ENCODE data around the gene NOTCH3.

NOTCH3 gene

GRCh38 chr19:15235781-15236180 is 35.0 kb upstream of the NOTCH3 start:
- no peak for DNase-seq (ENCODE audit: low read depth)

DNA sequence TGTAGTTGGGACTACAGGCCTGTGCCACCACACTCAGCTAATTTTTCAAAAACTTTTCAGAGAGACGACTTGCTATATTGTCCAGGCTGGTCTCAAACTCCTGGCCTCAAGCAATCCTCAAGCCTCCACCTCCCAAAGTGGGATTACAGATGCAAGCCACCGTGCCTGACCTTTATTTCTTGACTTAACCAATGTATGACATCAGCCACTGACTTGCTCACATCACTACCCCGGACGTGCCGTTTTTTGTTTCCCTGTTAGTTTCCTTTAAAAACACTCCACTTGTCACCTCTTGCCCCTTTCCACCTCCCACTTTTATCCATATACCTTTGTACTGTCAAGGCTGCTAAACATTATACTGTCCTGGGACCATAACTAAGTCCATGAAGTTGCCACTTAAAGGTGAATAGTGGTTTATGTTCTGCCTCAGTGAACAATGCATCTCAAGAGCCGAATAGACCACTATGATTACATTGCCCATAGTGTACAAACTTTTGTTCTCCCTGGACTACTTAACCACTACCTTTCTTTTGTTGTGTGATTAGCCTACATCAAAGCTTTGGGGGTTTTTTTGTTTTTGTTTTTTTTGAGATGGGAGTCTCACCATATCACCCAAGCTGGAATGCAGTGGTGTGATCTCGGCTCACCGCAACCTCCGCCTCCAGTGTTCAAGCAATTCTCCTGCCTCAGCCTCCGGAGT is 33.8 kb upstream of the NOTCH3 start:
- DNase-seq (ENCODE audit: low read depth), result no peak

DNA sequence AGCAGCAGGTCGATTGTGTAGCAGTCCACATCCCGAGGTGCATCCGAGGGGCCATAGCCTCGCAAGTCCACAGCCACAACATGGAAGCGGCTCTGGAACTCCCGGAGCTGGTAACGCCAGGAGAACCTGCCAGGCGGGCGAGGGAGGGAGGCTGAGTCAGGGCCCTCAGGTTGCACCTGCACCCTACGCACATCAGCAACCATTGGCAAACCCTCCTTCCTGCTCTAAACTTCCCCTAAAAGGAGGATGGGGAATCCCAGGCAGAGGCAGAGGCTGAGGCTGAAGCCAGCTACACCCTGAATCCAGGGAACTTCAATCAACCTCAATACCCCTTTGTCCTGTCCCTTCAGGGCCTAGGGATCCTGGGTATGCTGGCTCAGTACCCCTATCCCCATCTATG is 30.5 kb upstream of the NOTCH3 start:
- no peak for DNase-seq (ENCODE audit: low read depth)

GRCh38 chr19:15227261-15227660 is 26.5 kb upstream of the NOTCH3 start:
- DNase-seq (ENCODE audit: low read depth), result no peak

GRCh38 chr19:15225760-15226159 is 25.0 kb upstream of the NOTCH3 start:
- DNase-seq (ENCODE audit: low read depth), result no peak

DNA sequence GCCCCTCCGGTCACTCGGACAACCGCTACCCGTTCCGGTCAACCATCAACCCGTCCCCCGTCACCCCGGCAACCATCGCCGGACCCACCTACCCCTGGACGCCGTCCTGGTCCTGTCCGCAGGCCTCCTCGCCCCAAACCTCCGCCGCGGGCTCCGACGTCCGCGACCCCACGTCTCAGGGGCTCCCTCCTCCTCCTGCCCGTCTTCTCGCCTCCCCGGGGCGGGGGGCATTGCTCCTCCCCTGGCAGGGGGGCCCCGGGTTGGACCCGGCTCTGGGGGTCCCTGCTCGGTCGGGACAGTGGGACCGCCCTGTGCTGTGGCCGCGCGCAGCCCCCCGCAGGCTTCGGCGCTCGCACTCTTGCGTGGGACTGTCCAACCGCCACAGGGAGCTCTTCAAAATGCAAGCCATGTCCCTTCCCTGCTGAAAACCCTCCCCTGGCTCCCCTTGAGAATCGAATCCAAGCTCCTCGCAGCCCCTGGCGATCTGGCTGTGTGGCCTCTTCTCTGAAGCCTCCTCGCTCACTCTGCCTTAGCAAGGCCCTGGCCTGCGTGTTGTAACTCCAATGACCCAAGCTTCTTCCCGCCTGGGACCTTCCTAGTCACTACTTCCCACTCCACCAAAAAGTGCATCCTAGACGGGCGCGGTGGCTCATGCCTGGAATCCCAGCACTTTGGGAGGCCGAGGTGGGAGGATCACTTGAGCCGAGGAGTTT is 23.0 kb upstream of the NOTCH3 start:
- DNase-seq (ENCODE audit: low read depth), result no peak

DNA sequence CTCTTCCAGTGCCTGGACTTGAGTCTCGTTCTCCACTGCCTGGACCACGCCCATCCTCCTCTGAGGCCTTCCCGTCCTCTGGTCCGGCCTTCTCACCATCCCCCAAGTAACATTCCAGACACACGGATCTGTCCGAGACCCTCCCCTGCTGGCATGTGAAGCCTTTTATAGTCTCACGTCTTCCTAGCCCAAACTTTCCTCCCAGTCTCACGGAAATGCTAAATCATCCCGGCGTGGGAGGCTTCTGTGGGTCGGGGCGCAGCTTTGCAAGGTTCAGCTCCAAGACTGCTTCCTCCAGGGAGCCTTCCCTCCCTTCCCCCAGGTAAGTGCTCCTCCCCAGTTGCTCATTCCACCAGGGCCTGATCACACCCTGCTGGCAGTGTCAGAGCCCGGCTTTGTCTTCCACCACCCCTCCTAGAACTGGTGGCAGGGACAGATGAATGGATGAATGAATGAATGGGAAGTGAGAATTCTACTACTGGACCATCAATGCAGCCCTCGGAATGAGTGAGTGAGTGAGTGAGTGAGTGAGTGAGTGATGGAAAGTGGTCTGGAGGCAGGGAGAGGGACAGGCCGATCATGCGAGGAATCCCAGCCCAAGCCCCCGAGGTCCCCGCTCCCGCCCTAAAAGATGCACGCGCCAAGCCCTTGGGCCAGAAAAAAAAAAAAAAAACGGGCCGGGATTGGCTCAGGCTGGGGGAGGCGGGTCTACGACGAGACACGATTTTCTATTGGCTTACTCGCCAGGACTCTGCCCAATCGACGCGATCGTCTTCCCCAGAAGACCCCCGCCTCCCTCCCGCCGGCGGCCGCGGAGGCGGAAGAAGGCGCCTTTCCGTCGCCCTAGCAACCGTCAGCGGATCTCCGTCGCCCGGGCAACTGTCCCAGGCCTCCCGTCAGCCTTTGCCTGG is 22.2 kb upstream of the NOTCH3 start:
- peak; percentile 81 for DNase-seq (ENCODE audit: low read depth)

DNA sequence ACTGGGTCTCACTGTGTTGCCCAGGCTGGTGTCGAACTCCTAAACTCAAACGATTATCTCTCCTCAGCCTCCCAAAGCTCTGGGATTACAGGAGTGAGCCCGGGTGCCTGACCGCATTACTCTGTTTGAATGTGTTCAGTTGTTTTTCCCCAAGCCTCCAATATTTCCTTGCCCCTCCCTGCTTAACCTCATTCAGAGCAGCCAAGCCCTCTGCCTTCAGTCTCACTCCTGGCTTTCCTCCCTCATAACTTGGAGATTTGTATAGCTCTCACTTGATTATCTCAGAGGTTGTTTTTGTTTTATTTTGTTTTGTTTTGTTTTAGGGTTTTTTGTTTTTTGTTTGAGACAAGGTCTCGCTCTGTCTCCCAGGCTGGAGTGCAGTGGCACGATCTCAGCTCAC is 20.0 kb upstream of the NOTCH3 start:
- no peak for DNase-seq (ENCODE audit: low read depth)

GRCh38 chr19:15218501-15218900 is 17.7 kb upstream of the NOTCH3 start:
- DNase-seq (ENCODE audit: low read depth), result no peak

DNA sequence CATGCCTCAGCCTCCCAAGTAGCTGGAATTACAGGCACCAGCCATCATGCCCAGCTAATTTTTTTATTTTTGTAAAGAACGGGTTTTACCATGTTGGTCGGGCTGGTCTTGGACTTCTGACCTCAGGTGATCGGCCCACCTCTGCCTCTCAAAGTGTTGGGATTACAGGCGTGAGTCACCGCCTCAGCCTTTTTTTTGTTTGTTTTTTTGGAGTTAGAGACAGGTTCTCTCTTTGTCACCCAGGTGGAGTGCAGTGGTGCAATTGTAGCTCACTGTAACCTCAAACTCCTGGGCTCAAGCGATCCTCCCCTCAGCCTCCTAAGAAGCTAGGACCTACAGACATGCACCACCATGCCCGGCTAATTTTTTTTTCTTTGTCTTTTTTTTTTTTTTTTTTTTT is 15.6 kb upstream of the NOTCH3 start:
- no peak for DNase-seq (ENCODE audit: low read depth)

DNA sequence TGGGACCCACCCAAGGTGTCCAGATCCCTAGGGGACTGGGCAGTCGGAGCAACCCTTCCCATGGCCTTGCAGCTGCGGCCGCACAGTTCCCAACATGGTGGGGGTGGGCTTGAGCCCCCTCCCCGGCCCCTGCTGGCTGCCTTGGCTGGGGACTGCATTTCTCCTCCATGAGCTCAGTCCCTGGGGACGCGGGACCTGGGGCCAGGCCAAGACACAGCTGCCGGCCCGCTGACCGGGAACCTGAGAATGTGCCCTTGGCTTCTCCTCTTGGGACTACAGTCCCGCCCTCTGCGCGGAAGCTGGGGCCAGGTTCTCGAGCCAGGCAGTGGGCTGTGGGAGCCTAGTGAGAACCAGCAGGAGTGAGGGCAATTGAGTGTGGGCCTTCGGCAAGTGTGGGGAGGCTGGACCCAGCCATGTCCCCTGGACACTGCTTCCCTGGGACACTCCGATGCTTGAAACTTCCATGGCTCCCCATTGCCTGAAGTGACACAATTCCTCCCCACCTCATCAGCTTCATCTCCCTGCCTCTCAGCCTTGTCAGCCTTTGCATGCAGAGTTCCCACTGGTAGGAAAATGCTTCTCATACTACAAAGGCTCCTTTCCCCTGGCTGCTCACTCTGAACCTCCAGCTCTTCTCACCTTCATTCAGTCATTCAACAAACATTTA is 13.1 kb upstream of the NOTCH3 start:
- no peak for DNase-seq (ENCODE audit: low read depth)

DNA sequence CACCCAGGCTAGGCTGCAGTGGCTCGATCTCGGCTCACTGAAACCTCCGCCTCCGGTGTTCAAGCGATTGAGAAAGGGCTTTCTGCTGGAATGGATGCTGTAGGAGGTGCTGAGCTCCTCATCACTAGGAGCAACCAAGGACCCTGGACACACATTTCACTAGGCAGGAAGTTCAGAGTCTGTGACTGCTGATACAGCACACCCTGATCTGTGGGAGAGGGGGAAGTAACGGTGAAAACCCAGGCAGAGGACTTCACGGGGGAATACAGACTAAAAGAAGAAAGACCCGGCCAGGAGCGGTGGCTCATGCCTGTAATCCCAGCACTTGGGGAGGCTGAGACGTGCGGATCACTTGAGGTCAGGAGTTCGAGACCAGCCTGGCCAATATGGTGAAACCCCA is 11.9 kb upstream of the NOTCH3 start:
- DNase-seq (ENCODE audit: low read depth), result no peak

- DNase-seq (ENCODE audit: low read depth), result peak; percentile 31
These were observed 9.6 kb upstream of the NOTCH3 start for GRCh38 chr19:15210323-15210781.

DNA sequence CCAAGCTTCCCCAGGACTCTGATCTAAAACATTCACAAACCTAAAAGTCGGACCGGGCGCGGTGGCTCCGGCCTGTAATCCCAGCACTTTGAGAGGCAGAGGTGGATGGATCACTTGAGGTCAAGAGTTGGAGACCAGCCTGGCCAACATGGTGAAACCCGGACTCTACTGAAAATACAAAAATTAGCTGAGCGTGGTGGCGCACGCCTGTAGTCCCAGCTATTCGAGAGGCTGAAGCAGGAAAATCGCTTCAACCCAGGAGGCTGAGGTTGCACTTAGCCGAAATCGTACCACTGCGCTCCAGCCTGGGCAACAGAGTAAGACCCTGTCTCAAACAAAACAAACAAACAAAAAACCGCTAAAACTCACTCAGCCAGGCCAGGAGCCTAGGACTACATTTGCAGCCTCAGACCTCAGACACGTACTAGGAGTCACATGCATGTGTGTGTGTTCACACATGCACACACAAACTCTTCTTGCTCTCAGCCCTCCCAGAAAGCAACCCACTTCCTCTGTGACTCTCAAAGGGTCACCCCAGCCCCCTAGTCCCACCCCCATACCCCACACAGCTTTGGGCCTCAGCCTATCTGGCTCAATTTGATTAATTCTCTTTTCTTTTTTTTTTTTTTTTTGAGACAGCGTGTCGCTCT is 704 bp upstream of the NOTCH3 start:
- no peak for DNase-seq (ENCODE audit: low read depth)

DNA sequence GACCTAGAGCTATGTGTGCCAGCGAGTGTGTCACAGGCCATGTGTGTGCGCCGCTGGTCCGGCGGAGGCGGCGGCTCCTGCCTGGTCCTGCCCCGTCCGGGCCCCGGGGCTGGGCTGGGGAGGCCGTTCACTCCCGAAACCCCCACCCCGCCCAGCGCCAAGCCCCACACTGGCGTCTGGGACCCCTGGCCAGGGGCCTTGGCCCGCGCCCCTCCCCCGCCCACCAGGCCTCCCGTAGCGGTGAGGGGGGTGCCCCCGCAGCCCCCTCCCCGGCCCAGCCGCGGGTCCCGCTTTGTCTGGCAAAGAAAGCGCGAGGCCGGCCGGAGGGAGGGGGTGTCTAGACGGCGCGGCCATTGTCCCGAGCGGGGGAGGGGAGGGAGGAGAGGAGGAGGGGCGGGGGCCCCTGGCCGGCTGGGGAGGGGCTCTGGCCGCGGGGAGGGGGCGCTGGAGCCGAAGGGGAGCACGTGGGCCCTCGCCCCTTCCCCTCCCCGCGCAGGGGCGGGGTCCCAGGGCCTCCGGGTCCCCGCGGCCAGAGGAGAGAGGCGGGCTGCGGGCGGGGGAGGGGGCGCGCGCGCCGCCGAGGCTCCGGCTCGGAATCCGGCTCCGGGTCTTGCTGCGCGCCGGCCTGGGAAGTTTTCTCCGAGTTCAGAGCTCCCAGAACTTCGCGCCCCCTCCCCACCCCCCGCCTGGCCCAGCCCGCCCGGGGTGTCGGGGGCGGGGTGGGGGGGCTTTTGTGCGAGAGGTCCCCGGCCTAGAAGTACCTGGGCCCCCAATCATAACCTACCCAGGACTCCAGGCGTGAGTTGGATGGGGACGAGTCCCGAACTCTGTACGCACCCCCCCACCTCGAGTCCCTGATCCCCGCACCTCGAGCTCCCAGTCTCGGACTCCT is 888 bp downstream of the NOTCH3 start:
- DNase-seq (ENCODE audit: low read depth), result no peak

- no peak for DNase-seq (ENCODE audit: low read depth)
These were observed 1.7 kb downstream of the NOTCH3 start for GRCh38 chr19:15198951-15199660.

DNA sequence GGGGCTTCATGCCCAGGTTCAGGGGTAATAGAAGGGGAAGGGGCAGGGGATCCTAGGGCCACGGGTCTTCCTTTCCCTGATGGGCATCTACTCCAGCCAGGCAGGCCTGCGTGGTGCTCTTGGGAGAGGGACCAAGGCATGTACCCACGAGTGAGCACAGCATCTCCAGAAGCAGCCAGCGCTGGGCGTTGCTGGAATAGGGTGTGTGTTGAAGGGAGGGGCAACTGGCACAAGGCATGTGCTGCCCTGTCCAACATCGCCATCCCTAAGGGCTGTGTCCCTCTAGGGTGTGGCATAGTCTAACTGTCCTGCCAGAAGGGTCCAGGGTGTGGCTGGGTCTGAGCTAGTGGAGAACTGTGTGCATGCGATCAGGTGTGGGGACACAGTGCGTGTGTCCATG is 2.9 kb downstream of the NOTCH3 start:
- no peak for DNase-seq (ENCODE audit: low read depth)

GRCh38 chr19:15197275-15197941 is 3.4 kb downstream of the NOTCH3 start:
- no peak for DNase-seq (ENCODE audit: low read depth)

- no peak for DNase-seq (ENCODE audit: low read depth)
These were observed 4.3 kb downstream of the NOTCH3 start for GRCh38 chr19:15196360-15197005.

Measured in GM04503 (cell line).